Measurements from ENCODE around the gene DHDH. TPM values are rescaled to one million over a fixed set of nuclear protein-coding genes. Genes with fewer than 3 reads are reported as not detected.

The DHDH gene
- total RNA-seq, 1 donor = 0.36 TPM

- H3K36me3 ChIP-seq (ENCODE audit: insufficient read depth, low read length) = peaks cover 10% of the 10 kb centered on the region
- peak; percentile 77 for DNase-seq (ENCODE audit: insufficient read length, low spot score, missing footprints)
- H2AFZ ChIP-seq (ENCODE audit: low read length) = peak overlapping the region; percentile 82
- no peaks in the 10 kb centered on the region for H3K27me3 ChIP-seq (ENCODE audit: insufficient read depth, low read length)
- TF ChIP-seq, protein P1, sequence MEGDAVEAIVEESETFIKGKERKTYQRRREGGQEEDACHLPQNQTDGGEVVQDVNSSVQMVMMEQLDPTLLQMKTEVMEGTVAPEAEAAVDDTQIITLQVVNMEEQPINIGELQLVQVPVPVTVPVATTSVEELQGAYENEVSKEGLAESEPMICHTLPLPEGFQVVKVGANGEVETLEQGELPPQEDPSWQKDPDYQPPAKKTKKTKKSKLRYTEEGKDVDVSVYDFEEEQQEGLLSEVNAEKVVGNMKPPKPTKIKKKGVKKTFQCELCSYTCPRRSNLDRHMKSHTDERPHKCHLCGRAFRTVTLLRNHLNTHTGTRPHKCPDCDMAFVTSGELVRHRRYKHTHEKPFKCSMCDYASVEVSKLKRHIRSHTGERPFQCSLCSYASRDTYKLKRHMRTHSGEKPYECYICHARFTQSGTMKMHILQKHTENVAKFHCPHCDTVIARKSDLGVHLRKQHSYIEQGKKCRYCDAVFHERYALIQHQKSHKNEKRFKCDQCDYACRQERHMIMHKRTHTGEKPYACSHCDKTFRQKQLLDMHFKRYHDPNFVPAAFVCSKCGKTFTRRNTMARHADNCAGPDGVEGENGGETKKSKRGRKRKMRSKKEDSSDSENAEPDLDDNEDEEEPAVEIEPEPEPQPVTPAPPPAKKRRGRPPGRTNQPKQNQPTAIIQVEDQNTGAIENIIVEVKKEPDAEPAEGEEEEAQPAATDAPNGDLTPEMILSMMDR (IDR thresholded peaks at IDR 0.05; ENCODE audit: extremely low read depth, low read depth, low read length) = no peak
- H3K27ac ChIP-seq (ENCODE audit: low read depth, low read length) = peak overlapping the region; percentile 85
- peaks cover 17% of the 10 kb centered on the region for H4K20me1 ChIP-seq (ENCODE audit: insufficient read depth, low read length)
- H3K4me3 ChIP-seq (ENCODE audit: insufficient read depth, low read length) = peak overlapping the region; percentile 89
- no peaks in the 10 kb centered on the region for H3K9me3 ChIP-seq (ENCODE audit: low read depth, low read length)
- H3K4me2 ChIP-seq (ENCODE audit: insufficient read depth, low read length) = peak overlapping the region; percentile 99
- peaks cover 73% of the 10 kb centered on the region for H3K79me2 ChIP-seq (ENCODE audit: insufficient read depth, low read length)
- H3K4me1 ChIP-seq (ENCODE audit: insufficient read depth, low read length) = peaks cover 29% of the 10 kb centered on the region
Observed at GRCh38 chr19:48992581-48993174, 59.2 kb downstream of the DHDH start.

GRCh38 chr19:48993175-48994034, 59.9 kb downstream of the DHDH start, which contains the start of the genes GYS1 and RUVBL2:
Gene GYS1 (minus strand): TSS chr19:48993309. CDS start chr19:48993112, 197 bp downstream.
Gene RUVBL2 (plus strand): TSS chr19:48993887. CDS start chr19:48993912, 25 bp downstream.
- H2AFZ ChIP-seq (ENCODE audit: low read length) = peak within 1 kb of the TSS; percentile 82
- peak within 1 kb of the TSS; percentile 99 for H3K4me2 ChIP-seq (ENCODE audit: insufficient read depth, low read length)
- H3K27me3 ChIP-seq (ENCODE audit: insufficient read depth, low read length) = no peaks in the 10 kb centered on the region
- H3K4me1 ChIP-seq (ENCODE audit: insufficient read depth, low read length) = peaks cover 29% of the 10 kb centered on the region
- H3K9me3 ChIP-seq (ENCODE audit: low read depth, low read length) = no peaks in the 10 kb centered on the region
- peaks cover 20% of the 10 kb centered on the region for H4K20me1 ChIP-seq (ENCODE audit: insufficient read depth, low read length)
- peaks cover 80% of the 10 kb centered on the region for H3K79me2 ChIP-seq (ENCODE audit: insufficient read depth, low read length)
- H3K27ac ChIP-seq (ENCODE audit: low read depth, low read length) = peak within 1 kb of the TSS; percentile 85
- DNase-seq (ENCODE audit: insufficient read length, low spot score, missing footprints) = peak; percentile 98
- TF ChIP-seq, protein P1 (IDR thresholded peaks at IDR 0.05; ENCODE audit: extremely low read depth, low read depth, low read length) = peak; percentile 82
- H3K4me3 ChIP-seq (ENCODE audit: insufficient read depth, low read length) = peak within 1 kb of the TSS; percentile 89
- peaks cover 6% of the 10 kb centered on the region for H3K36me3 ChIP-seq (ENCODE audit: insufficient read depth, low read length)

DNA sequence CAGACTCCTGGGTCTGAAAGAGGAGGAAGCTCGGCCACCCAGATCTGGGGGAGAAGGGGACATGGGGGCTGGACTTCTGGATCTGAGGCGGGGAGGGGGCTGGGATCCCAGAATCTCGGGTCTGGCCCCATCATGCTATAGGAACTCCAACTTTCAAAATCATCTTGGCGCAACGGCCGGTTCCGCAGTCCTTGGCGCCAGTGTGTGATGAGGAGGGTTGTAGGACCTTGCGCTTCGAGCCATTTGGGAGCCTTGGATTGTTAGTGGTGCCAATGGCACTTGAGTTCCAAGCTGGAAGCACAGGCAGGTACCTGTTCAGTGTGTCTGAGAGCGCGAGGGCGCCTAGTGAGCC, 60.5 kb downstream of the DHDH start:
- DNase-seq (ENCODE audit: insufficient read length, low spot score, missing footprints) = peak; percentile 17
- Histone ChIP-seq H4K20me1 (ENCODE audit: insufficient read depth, low read length) (peaks cover 22% of the 10 kb centered on the region), H3K27ac (ENCODE audit: low read depth, low read length) (peak overlapping the region; percentile 74), H3K4me2 (ENCODE audit: insufficient read depth, low read length) (peak overlapping the region; percentile 99), H3K36me3 (ENCODE audit: insufficient read depth, low read length) (no peaks in the 10 kb centered on the region), H2AFZ (ENCODE audit: low read length) (peak overlapping the region; percentile 81), H3K4me1 (ENCODE audit: insufficient read depth, low read length) (peaks cover 29% of the 10 kb centered on the region), H3K27me3 (ENCODE audit: insufficient read depth, low read length) (no peaks in the 10 kb centered on the region), H3K4me3 (ENCODE audit: insufficient read depth, low read length) (peak overlapping the region; percentile 89), H3K9me3 (ENCODE audit: low read depth, low read length) (no peaks in the 10 kb centered on the region), H3K79me2 (ENCODE audit: insufficient read depth, low read length) (peaks cover 83% of the 10 kb centered on the region)
- TF ChIP-seq, protein P1 (IDR thresholded peaks at IDR 0.05; ENCODE audit: extremely low read depth, low read depth, low read length) = no peak

Small RNA genes within 50 kb of the gene (small RNA-seq; reads per million reads assigned to genes)
- gene AC026803.1 = not detected

Other genes starting within 250 kb of the DHDH start
- gene FUT2, start 237.7 kb upstream of the DHDH start, total RNA-seq = not detected in 2 replicates
- gene MAMSTR, start 214.0 kb upstream of the DHDH start, total RNA-seq = 0.36 and 0.59 TPM in 2 replicates
- gene RASIP1, start 193.1 kb upstream of the DHDH start, total RNA-seq = 2.1 and 3.6 TPM in 2 replicates
- gene IZUMO1, start 186.8 kb upstream of the DHDH start, total RNA-seq = not detected in 2 replicates
- gene FUT1, start 181.1 kb upstream of the DHDH start, total RNA-seq = under 0.01 TPM in 1 of 2 replicates, not detected in the other
- not detected in 2 replicates for gene FGF21, start 178.2 kb upstream of the DHDH start, total RNA-seq
- 29.7 and 30.1 TPM in 2 replicates for gene BCAT2, start 122.7 kb upstream of the DHDH start, total RNA-seq
- 1.8 and 2.1 TPM in 2 replicates for gene HSD17B14, start 97.2 kb upstream of the DHDH start, total RNA-seq
- gene PLEKHA4, start 65.1 kb upstream of the DHDH start, total RNA-seq = 21.4 and 28.6 TPM in 2 replicates
- gene PPP1R15A, start 61.3 kb upstream of the DHDH start, total RNA-seq = 70.4 and 84.0 TPM in 2 replicates
- not detected in 2 replicates for gene TULP2, start 35.0 kb upstream of the DHDH start, total RNA-seq
- gene NUCB1, start 33.4 kb upstream of the DHDH start, total RNA-seq = 242 and 300 TPM in 2 replicates
- gene BAX, start 21.2 kb downstream of the DHDH start, total RNA-seq = 78.4 and 78.9 TPM in 2 replicates
- 3,966 and 4,197 TPM in 2 replicates for gene FTL, start 31.6 kb downstream of the DHDH start, total RNA-seq
- 25.6 and 44.5 TPM in 2 replicates for gene GYS1, start 59.6 kb downstream of the DHDH start, total RNA-seq
- 113 and 122 TPM in 2 replicates for gene RUVBL2, start 60.2 kb downstream of the DHDH start, total RNA-seq
- gene LHB, start 83.4 kb downstream of the DHDH start, total RNA-seq = not detected in 2 replicates
- gene CGB3, start 90.6 kb downstream of the DHDH start, total RNA-seq = not detected in 2 replicates
- gene CGB2, start 98.2 kb downstream of the DHDH start, total RNA-seq = not detected in 2 replicates
- 0.29 TPM in 1 of 2 replicates, not detected in the other for gene CGB1, start 103.2 kb downstream of the DHDH start, total RNA-seq
- gene CGB5, start 110.1 kb downstream of the DHDH start, total RNA-seq = not detected in 2 replicates
- 0.29 TPM in 1 of 2 replicates, not detected in the other for gene CGB8, start 115.4 kb downstream of the DHDH start, total RNA-seq
- gene CGB7, start 124.0 kb downstream of the DHDH start, total RNA-seq = under 0.01 and 0.29 TPM in 2 replicates
- not detected in 2 replicates for gene NTF4, start 131.1 kb downstream of the DHDH start, total RNA-seq
- not detected in 2 replicates for gene KCNA7, start 139.0 kb downstream of the DHDH start, total RNA-seq
- 105 and 111 TPM in 2 replicates for gene SNRNP70, start 151.8 kb downstream of the DHDH start, total RNA-seq
- gene LIN7B, start 180.7 kb downstream of the DHDH start, total RNA-seq = 5.6 and 6.2 TPM in 2 replicates
- gene C19orf73, start 185.4 kb downstream of the DHDH start, total RNA-seq = 0.36 TPM in 1 of 2 replicates, not detected in the other
- 1.1 and 1.2 TPM in 2 replicates for gene PPFIA3, start 185.8 kb downstream of the DHDH start, total RNA-seq
- gene HRC, start 221.7 kb downstream of the DHDH start, total RNA-seq = not detected in 2 replicates
- 15.9 and 20.6 TPM in 2 replicates for gene TRPM4, start 224.1 kb downstream of the DHDH start, total RNA-seq